ENCODE data around the gene PHLDA1.
A peak's percentile ranks its signal among the peaks of the same experiment; 100 is the strongest.

PHLDA1 gene

GRCh38 chr12:76037130-76038103 lies 5.8 kb upstream of the PHLDA1 start:
- Histone ChIP-seq H3K27me3 (ENCODE audit: insufficient read depth, low read length) (no peaks in the 10 kb centered on the region), H3K9me2 (ENCODE audit: low read depth, low read length) (no peaks in the 10 kb centered on the region), H3K4me3 (ENCODE audit: low read depth, low read length, poor library complexity, severe bottlenecking) (no peak overlapping the region), H2AFZ (ENCODE audit: low read length) (no peak overlapping the region), H3K9ac (ENCODE audit: low read length) (no peak overlapping the region), H4K20me1 (ENCODE audit: insufficient read depth, low read length) (no peaks in the 10 kb centered on the region), H3K9me3 (ENCODE audit: low read length) (no peaks in the 10 kb centered on the region), H3K4me2 (ENCODE audit: low read length) (no peak overlapping the region), H3K79me2 (ENCODE audit: insufficient read depth, low read length) (no peaks in the 10 kb centered on the region), H3K4me1 (ENCODE audit: insufficient read depth, low read length, severe bottlenecking) (peaks cover 2% of the 10 kb centered on the region), H3K36me3 (ENCODE audit: insufficient read depth, low read length) (no peaks in the 10 kb centered on the region), H3F3A (ENCODE audit: insufficient read depth, low read length) (no peaks in the 10 kb centered on the region), H3K27ac (ENCODE audit: low read depth, low read length, poor library complexity, severe bottlenecking) (no peak overlapping the region)
- TF ChIP-seq EZH2 (IDR thresholded peaks at IDR 0.05; ENCODE audit: borderline replicate concordance, low read length) (no peak), CTCF (IDR thresholded peaks at IDR 0.05; ENCODE audit: low read length) (peak; percentile 80)

GRCh38 chr12:76035045-76035444 lies 3.5 kb upstream of the PHLDA1 start:
- Histone ChIP-seq H3K4me3 (ENCODE audit: low read depth, low read length, poor library complexity, severe bottlenecking) (no peak overlapping the region), H3K4me2 (ENCODE audit: low read length) (no peak overlapping the region), H3K27me3 (ENCODE audit: insufficient read depth, low read length) (no peaks in the 10 kb centered on the region; the same call in 1 of the 2 replicates), H3K9me2 (ENCODE audit: low read depth, low read length) (no peaks in the 10 kb centered on the region), H3K27ac (ENCODE audit: low read depth, low read length, poor library complexity, severe bottlenecking) (no peak overlapping the region), H2AFZ (ENCODE audit: low read length) (no peak overlapping the region), H3K36me3 (ENCODE audit: insufficient read depth, low read length) (no peaks in the 10 kb centered on the region), H3K4me1 (ENCODE audit: insufficient read depth, low read length, severe bottlenecking) (peaks cover 17% of the 10 kb centered on the region), H4K20me1 (ENCODE audit: insufficient read depth, low read length) (no peaks in the 10 kb centered on the region), H3K9me3 (ENCODE audit: low read length) (no peaks in the 10 kb centered on the region), H3K79me2 (ENCODE audit: insufficient read depth, low read length) (no peaks in the 10 kb centered on the region), H3F3A (ENCODE audit: insufficient read depth, low read length) (no peaks in the 10 kb centered on the region), H3K9ac (ENCODE audit: low read length) (no peak overlapping the region)
- TF ChIP-seq CTCF (IDR thresholded peaks at IDR 0.05; ENCODE audit: low read length) = no peak
- TF ChIP-seq EZH2 (IDR thresholded peaks at IDR 0.05; ENCODE audit: borderline replicate concordance, low read length) = no peak

GRCh38 chr12:76033081-76034011 lies 1.8 kb upstream of the PHLDA1 start:
- Histone ChIP-seq H3K4me3 (ENCODE audit: low read depth, low read length, poor library complexity, severe bottlenecking) (no peak overlapping the region), H3K9me2 (ENCODE audit: low read depth, low read length) (no peaks in the 10 kb centered on the region), H3K9me3 (ENCODE audit: low read length) (no peaks in the 10 kb centered on the region), H3K36me3 (ENCODE audit: insufficient read depth, low read length) (no peaks in the 10 kb centered on the region), H4K20me1 (ENCODE audit: insufficient read depth, low read length) (no peaks in the 10 kb centered on the region), H3K4me1 (ENCODE audit: insufficient read depth, low read length, severe bottlenecking) (peaks cover 17% of the 10 kb centered on the region), H3K4me2 (ENCODE audit: low read length) (no peak overlapping the region), H3K9ac (ENCODE audit: low read length) (no peak overlapping the region), H3F3A (ENCODE audit: insufficient read depth, low read length) (no peaks in the 10 kb centered on the region), H3K27ac (ENCODE audit: low read depth, low read length, poor library complexity, severe bottlenecking) (no peak overlapping the region), H2AFZ (ENCODE audit: low read length) (no peak overlapping the region), H3K79me2 (ENCODE audit: insufficient read depth, low read length) (no peaks in the 10 kb centered on the region), H3K27me3 (ENCODE audit: insufficient read depth, low read length) (no peaks in the 10 kb centered on the region; the same call in 1 of the 2 replicates)
- TF ChIP-seq CTCF (IDR thresholded peaks at IDR 0.05; ENCODE audit: low read length) (no peak), EZH2 (IDR thresholded peaks at IDR 0.05; ENCODE audit: borderline replicate concordance, low read length) (no peak)

Measured in OCI-LY1 (cell line).